ENCODE data around the gene CDH13. TPM values are rescaled to one million over a fixed set of nuclear protein-coding genes. Genes with fewer than 3 reads are reported as not detected.

The CDH13 gene
- total and polyA plus RNA-seq, 10 of the 15 experiments (the other 5 are each of a cell fraction or from before 2014, with no cell fraction given), result under 0.01 to 0.05 TPM; not detected in 8

GRCh38 chr16:83817022-83817421, 1190.3 kb downstream of the CDH13 start:
- ATAC-seq, result no peak
- intact Hi-C loops (cut with micrococcal nuclease; ENCODE audit: unreplicated experiment) (no loop called here), in situ Hi-C loops (cut with MboI) (no loop called here)
- ChIA-PET SMC1A (ENCODE audit: uncharacterized antibody, unreplicated experiment) (no interaction called here), RAD21 (ENCODE audit: unreplicated experiment) (no interaction called here), POLR2A (no interaction called here), CTCF (no interaction called here)
- no peak overlapping the region for H3K4me2 ChIP-seq (ENCODE audit: control insufficient read depth, insufficient read depth)
- no peak overlapping the region for H3K4me3 ChIP-seq
- H3K79me2 ChIP-seq (ENCODE audit: control insufficient read depth, insufficient read depth, low read length), result no peaks in the 10 kb centered on the region
- H3K27ac ChIP-seq (ENCODE audit: control insufficient read depth, insufficient read depth), result no peak overlapping the region
- TF ChIP-seq ZNF274 (IDR thresholded peaks at IDR 0.05; ENCODE audit: insufficient read depth, insufficient read length) (no peak), PAX8 (IDR thresholded peaks at IDR 0.05) (no peak), PML (IDR thresholded peaks at IDR 0.05; ENCODE audit: low read length) (no peak), HDGF (IDR thresholded peaks at IDR 0.05) (no peak), ZNF24 (IDR thresholded peaks at IDR 0.05) (no peak), NFYA (IDR thresholded peaks at IDR 0.05; ENCODE audit: borderline replicate concordance, low read depth, low read length) (no peak), RBBP5 (conservative IDR thresholded peaks at IDR 0.05) (no peak), JUNB (IDR thresholded peaks at IDR 0.05) (no peak), POLR2A (IDR thresholded peaks at IDR 0.05; ENCODE audit: low read depth, low read length) (no peak), PKNOX1 (IDR thresholded peaks at IDR 0.05) (no peak), ZSCAN29 (IDR thresholded peaks at IDR 0.05) (no peak), FOXM1 (IDR thresholded peaks at IDR 0.05; ENCODE audit: low read depth, low read length) (no peak), NR2C2 (IDR thresholded peaks at IDR 0.05; ENCODE audit: borderline replicate concordance, control insufficient read depth, insufficient read length, low read depth) (no peak), POLR2AphosphoS2 (IDR thresholded peaks at IDR 0.05; ENCODE audit: low read depth, low read length) (no peak), ZNF217 (IDR thresholded peaks at IDR 0.05) (no peak)
- no peak for FAIRE-seq
- H3K27me3 ChIP-seq (replicated peaks in 1 of 2; ENCODE audit: control insufficient read depth in 2 of 2, insufficient read depth in 2 of 2, low read length in 1 of 2), result no peaks in the 10 kb centered on the region
- H4K20me1 ChIP-seq (ENCODE audit: control insufficient read depth, insufficient read depth), result no peaks in the 10 kb centered on the region
- H3K9ac ChIP-seq (ENCODE audit: control insufficient read depth, insufficient read depth, low read length), result no peak overlapping the region
- no peak for DNase-seq (ENCODE audit: low read depth, low spot score)
- H2AFZ ChIP-seq (ENCODE audit: control insufficient read depth, low read depth, low read length), result no peak overlapping the region
- H3K4me1 ChIP-seq (ENCODE audit: control insufficient read depth, insufficient read depth, low read length), result no peaks in the 10 kb centered on the region
- H3K9me3 ChIP-seq (replicated peaks; ENCODE audit: control insufficient read depth, insufficient read depth, low read length), result no peaks in the 10 kb centered on the region
- no TSS peak for BruUV-seq (replicated peaks)
- 62% methylated on average over 12 of the region's 12 CpGs for WGBS (ENCODE audit: insufficient coverage, insufficient replicate concordance, low lambda C conversion rate, missing lambda C conversion rate)
- H3K36me3 ChIP-seq (ENCODE audit: control insufficient read depth in 2 of 2, insufficient read depth in 2 of 2, low read length in 1 of 2), result peaks cover 0 to 7% of the 10 kb centered on the region in 2 experiments; a peak in 1 of 4 replicates
